Astrocyte of the cerebellum (primary cell): Measurements from ENCODE around the gene SHFL.

Experiments used
- DNase-seq: peaks from one replicate; pipeline ENCODE4 v3.0.0-alpha.2; 2011; ENCODE audit warnings: low read depth
- H3K4me3 ChIP-seq: 2 replicates; pipeline ENCODE4 v1.5.1; 2011; ENCODE audit warnings: mild to moderate bottlenecking, low read depth, low read length, moderate library complexity
- in situ Hi-C: cut with HindIII; loops from 2 replicates; pipeline ENCODE4 v1.10.0; 2017; ENCODE audit warnings: low sequenced_read_pairs
- TF ChIP-seq, protein P1 (sequence below): IDR thresholded peaks from 2 replicates; pipeline ENCODE4 v1.5.1; 2012; ENCODE audit warnings: low read length, low read depth, moderate library complexity, mild to moderate bottlenecking; ENCODE audit errors: missing control alignments

Gene SHFL

DNA sequence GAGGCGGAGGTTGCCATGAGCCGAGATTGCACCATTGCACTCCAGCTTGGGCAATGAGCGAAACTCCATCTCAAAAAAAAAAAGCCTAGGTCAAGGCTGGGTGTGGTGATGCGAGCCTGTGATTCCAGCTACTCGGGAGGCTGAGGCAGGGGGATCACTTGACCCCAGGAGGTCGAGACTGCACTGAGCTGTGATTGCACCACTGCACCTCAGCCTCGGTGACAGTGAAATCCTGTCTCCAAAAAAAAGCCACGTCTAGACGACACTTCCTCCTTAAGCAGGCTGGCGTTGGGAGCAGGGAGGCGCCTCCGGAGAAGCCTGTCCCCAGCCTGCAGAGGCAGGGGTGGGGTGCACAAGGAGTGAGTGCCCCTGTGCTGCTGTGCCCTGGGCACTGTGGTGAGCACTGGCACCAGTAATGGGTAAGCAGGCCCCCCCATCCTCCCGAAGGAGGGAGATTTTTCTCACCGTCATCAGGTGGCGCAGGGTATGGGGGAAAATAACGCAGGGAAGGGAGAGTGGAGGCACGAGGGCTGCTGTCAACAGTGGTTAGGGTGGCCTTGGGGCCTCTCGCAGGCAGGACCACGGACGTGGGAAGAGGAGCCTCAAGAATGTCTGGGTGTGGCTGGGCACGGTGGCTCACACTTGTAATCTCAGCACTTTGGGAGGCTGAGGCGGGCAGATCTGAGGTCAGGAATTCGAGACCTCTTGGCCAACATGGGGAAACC, 26.1 kb downstream of the SHFL start:
- no peak overlapping the region for H3K4me3 ChIP-seq
- in situ Hi-C loops = no loop called here
- TF ChIP-seq, protein P1, sequence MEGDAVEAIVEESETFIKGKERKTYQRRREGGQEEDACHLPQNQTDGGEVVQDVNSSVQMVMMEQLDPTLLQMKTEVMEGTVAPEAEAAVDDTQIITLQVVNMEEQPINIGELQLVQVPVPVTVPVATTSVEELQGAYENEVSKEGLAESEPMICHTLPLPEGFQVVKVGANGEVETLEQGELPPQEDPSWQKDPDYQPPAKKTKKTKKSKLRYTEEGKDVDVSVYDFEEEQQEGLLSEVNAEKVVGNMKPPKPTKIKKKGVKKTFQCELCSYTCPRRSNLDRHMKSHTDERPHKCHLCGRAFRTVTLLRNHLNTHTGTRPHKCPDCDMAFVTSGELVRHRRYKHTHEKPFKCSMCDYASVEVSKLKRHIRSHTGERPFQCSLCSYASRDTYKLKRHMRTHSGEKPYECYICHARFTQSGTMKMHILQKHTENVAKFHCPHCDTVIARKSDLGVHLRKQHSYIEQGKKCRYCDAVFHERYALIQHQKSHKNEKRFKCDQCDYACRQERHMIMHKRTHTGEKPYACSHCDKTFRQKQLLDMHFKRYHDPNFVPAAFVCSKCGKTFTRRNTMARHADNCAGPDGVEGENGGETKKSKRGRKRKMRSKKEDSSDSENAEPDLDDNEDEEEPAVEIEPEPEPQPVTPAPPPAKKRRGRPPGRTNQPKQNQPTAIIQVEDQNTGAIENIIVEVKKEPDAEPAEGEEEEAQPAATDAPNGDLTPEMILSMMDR = no peak
- no peak for DNase-seq

DNA sequence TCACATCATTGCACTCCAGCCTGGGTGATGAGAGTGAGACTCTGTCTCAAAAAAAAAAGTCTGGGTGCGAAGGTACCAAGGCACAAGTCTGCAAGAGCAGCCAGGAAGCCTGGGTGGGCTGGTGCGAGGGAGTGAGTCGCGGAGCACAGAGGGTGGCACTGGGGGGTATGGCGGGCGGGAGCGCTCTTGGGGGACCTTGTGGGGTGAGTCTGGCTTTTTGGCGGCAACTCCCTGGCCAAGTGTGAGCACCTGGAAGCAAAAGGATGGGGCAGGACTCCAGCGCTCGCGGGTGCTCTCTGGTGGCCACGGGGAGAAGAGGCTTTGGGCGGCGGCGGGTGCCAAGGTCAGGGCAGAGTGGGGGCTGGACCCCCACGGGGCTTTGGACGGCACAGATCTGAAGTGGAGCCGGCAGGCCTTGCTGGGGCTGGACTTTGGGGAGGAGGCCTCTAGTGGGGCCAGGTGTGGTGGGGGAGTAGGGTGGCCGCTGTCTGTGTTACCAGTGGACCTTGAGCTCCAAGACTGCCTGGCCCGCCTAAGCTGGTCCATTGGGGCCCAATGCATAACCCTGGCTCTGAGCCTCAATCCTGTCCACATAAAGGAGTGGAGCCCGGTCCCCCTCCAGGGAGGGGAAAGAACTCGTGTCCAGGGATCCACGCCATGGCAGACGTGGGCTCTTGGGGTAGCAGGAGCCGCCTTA, 26.9 kb downstream of the SHFL start:
- TF ChIP-seq, protein P1 = peak; percentile 68
- no peak overlapping the region for H3K4me3 ChIP-seq
- in situ Hi-C loops = no loop called here
- DNase-seq = no peak

DNA sequence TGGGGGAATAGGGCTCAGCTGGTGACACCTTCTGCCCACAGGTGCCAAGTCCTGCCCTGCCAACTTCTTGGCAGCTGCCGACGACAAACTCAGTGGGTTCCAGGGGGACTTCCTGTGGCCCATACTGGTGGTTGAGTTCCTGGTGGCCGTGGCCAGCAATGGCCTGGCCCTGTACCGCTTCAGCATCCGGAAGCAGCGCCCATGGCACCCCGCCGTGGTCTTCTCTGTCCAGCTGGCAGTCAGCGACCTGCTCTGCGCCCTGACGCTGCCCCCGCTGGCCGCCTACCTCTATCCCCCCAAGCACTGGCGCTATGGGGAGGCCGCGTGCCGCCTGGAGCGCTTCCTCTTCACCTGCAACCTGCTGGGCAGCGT, 27.5 kb downstream of the SHFL start:
- TF ChIP-seq, protein P1 = no peak
- no peak overlapping the region for H3K4me3 ChIP-seq
- in situ Hi-C loops = no loop called here
- no peak for DNase-seq

DNA sequence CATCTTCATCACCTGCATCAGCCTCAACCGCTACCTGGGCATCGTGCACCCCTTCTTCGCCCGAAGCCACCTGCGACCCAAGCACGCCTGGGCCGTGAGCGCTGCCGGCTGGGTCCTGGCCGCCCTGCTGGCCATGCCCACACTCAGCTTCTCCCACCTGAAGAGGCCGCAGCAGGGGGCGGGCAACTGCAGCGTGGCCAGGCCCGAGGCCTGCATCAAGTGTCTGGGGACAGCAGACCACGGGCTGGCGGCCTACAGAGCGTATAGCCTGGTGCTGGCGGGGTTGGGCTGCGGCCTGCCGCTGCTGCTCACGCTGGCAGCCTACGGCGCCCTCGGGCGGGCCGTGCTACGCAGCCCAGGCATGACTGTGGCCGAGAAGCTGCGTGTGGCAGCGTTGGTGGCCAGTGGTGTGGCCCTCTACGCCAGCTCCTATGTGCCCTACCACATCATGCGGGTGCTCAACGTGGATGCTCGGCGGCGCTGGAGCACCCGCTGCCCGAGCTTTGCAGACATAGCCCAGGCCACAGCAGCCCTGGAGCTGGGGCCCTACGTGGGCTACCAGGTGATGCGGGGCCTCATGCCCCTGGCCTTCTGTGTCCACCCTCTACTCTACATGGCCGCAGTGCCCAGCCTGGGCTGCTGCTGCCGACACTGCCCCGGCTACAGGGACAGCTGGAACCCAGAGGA, 28.0 kb downstream of the SHFL start:
- in situ Hi-C loops = no loop called here
- H3K4me3 ChIP-seq = no peak overlapping the region
- TF ChIP-seq, protein P1 = no peak
- DNase-seq = no peak

DNA sequence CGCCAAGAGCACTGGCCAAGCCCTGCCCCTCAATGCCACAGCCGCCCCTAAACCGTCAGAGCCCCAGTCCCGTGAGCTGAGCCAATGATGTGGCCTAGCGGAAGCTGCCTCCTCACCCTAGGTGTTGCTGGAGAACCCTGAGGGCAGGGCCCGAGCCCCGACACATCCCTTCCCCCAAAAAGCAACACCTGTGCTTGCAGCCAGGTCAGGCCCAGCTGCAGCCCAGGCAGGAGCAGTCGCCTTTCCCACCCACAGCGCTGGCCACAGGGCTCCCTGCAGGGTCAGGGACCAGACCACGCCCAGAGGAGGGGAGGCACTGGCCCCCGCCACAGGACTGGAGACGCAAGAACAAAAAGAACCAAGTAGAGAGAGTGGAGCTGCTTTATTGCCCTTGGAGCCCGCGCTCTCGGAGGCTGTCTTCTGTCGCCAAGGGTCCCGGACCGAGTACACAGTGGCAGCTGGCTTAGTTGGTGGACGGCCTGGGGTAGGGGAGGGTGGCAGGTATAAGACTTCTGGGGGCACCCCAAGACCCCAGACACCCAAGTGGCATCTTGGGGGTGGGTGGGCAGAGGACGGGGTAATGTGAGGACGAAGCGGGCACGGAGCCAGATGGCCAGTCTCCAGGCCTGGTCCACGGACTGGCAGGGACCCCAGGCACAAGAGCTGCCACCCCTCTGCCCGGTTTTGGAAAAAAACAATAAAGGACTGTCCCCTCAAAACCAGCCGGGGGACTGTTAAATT, 28.7 kb downstream of the SHFL start:
- in situ Hi-C loops = no loop called here

More for the DNA sequence above, 28.7 kb downstream of the SHFL start:
- TF ChIP-seq, protein P1 = no peak
- H3K4me3 ChIP-seq = no peak overlapping the region
- no peak for DNase-seq
